CD4-positive, alpha-beta T cell treated with Interleukin-17A for 4 hours (primary cell): Measurements from ENCODE around the gene DIP2C.
"Not testable (repeated sequence)": the region's sequence is repeated elsewhere in the genome, so short reads cannot be mapped to it uniquely, and the experiment has no call there.

ENCODE experiments used
- DNase-seq: peaks from one replicate; pipeline ENCODE4 v3.0.0-alpha.2; 2020; ENCODE audit warnings: mixed read lengths

DIP2C gene

GRCh38 chr10:368579-369220, 320.8 kb downstream of the DIP2C start:
- no peak for DNase-seq

- DNase-seq: not testable (repeated sequence)
Measured at GRCh38 chr10:368107-368506, 321.4 kb downstream of the DIP2C start.

GRCh38 chr10:367636-368035, 321.8 kb downstream of the DIP2C start:
- DNase-seq: no peak

- DNase-seq: no peak
Measured at GRCh38 chr10:366186-366585, 323.3 kb downstream of the DIP2C start.

DNA sequence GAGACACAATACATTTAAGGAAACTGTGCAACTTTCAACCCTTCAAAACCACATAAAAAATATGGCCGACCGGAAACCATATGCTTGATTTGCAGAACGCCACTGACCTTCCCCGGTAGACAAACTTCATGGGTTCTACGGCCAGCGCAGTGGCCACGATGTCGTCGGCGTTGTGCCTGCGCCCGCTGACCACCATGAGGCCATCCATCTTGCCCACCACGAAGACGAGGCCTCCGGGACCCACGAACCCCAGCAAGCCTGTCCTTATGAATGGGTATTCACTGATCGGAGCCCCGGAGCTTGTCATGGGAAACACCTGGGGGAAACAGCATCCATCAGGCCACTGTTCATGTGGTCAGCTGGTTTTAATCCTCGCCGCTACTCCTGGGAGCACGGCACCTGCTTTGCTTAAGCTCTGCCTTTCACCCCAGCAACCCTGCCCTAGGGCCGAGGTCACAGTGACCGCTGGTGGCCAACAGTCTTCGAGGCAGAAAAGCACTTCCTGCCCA, 325.1 kb downstream of the DIP2C start:
- no peak for DNase-seq

DNA sequence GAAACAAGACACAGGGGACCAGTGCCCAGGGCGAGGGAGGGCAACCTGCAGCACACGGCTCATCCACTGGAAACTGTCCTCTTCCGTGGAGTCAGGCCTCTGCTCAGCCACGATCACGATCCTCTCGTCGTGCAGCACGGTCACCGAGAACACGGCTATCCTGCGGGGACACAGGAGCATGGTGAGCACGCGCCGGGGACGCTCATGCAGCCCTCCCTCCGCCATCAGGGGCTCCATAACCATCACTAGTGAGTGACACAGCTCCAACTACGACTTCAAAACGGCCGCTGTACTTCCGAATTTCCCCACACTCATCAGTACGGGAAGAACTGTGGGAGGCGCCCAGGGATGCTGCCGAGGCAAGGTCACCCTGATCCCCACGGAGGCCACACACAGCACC, 326.3 kb downstream of the DIP2C start:
- no peak for DNase-seq

GRCh38 chr10:361203-362081, 328.0 kb downstream of the DIP2C start:
- DNase-seq: no peak

- DNase-seq: no peak
Measured at GRCh38 chr10:360653-361052, 328.8 kb downstream of the DIP2C start.

- no peak for DNase-seq
Measured at GRCh38 chr10:359762-360161, 329.7 kb downstream of the DIP2C start.

- no peak for DNase-seq
Measured at GRCh38 chr10:359093-359492, 330.4 kb downstream of the DIP2C start.

- DNase-seq: no peak
Measured at GRCh38 chr10:357201-357950, 332.1 kb downstream of the DIP2C start.

DNA sequence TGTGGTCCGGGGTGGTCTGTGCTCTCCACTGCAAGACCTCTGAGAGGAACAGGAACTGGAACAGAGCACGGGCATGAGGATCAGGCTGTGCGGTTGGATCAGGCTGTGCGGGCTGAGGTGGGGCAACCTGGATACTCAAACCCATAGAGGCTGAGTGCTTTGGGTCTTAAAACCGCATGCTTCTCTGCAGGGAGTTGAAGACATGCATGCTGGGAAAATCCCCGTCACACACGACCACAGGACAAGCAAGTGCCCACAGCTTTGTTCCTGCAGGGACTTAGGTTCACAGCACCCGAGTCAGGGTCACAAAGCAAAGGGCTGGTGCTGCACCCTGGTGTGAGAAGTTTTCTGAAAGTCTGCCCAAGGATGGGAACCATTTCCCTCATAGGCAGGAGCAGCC, 333.0 kb downstream of the DIP2C start:
- no peak for DNase-seq

DNA sequence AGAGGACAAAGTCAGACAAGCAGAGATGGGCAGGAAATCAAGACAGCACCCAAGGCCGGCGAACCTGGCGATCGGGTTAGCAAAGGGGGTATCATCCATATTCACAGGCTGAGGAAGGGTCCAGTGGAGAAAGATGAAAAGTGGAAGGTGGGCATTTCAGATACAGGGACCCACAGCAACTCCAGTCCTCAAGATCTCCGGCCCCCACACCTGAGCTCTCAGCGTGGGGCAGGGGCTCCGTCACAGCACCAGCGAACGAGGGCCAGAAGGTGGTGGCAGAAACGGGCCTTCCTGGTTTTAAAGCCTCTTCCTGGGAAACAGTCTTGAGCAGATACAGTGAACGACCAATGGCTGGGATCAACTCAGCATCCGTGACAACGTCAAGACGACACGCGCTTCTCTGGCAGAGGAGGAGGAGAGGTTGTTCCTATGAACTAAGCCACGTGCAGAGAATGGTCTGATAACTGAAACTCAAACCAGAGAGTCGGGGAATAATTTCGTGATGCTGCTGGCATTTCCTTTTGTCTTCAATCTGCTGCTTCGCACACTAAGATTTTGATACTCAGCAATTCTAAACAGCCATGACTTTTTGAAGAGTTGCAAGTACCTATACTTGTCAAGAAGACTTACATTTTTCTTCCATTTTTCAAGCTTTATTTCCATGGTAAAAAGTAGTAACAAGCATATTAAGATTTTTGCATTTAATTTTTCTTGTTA, 334.4 kb downstream of the DIP2C start:
- DNase-seq: no peak

GRCh38 chr10:352476-353235, 336.8 kb downstream of the DIP2C start:
- DNase-seq: no peak

DNA sequence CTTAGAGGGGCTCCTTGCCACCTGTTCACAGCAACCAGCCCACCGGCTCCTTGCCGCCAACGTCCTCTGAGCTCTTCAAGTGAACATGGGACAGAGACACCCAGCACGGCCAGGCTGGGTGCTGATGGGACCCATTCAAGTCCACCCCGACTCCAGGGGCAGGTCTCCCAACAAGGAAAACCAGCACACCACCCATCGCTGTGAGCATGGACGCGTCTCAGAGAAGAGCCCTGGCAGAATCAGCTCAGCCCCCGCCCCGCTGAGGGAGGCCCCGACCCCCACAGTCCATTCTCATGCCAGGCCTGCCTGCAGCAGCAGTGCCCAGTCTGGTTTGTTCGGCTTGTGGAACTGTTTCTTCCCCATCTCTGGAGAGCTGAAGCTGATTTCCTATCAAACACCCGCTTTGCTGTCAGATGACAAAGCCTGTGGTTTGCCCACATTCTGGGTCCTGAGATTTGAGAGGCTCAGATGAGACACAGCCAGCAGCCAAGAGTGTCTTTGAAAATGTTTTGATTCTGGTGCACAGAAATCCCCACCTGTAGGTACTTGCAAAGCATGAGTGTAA, 337.6 kb downstream of the DIP2C start:
- peak; percentile 40 for DNase-seq

- no peak for DNase-seq
Measured at GRCh38 chr10:350981-351501, 338.4 kb downstream of the DIP2C start.

DNA sequence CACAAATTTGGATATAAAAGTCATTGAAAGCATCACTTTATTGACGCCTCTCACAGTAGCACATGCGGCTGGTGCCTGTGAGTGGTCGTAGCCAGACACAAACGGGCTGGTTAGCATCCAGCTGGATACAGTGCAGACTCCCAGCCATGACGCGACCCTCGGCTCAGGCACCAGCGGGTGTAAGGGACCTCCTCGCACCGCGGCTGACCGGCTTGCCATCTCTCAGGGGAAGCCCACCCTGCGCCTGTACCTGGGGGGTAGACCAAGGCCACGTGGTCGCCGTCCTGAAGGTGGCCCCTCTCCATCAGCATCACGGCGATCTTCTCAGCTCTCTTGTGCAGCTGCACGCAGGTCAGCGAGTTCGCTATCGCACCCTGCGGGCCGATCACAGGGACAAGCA, 340.4 kb downstream of the DIP2C start:
- no peak for DNase-seq

DNA sequence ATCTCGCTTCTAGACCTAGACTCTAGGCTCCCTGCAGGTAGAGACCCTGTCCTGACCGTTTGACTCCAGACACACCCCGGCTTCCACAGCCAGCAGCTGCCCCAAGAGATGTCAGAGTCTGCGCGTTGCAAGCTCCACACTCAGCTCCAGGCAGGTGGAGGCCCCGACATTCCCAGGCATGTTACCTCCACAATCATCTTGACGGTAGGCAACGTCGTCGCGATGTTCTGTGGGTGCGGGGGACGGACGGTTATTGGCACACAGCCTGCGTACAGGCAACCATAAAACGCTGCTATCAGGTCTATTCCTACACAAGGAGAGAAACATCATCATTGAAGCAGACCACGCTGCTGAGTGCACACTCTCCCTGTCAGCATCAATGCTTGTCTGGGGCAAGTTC, 341.0 kb downstream of the DIP2C start:
- no peak for DNase-seq

DNA sequence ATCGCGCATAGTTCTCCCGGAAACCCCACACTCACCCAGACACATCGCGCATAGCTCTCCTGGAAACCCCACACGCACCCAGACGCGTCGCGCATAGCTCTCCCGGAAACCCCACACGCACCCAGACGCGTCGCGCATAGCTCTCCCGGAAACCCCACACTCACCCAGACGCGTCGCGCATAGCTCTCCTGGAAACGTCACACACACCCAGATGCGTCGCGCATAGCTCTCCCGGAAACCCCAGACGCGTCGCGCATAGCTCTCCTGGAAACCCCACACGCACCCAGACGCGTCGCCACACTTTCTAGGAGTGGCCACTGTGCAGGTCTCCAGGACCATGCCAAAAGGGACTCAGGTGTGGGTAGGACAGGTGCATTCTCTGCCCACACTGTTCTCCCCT, 341.7 kb downstream of the DIP2C start:
- DNase-seq: not testable (repeated sequence)

DNA sequence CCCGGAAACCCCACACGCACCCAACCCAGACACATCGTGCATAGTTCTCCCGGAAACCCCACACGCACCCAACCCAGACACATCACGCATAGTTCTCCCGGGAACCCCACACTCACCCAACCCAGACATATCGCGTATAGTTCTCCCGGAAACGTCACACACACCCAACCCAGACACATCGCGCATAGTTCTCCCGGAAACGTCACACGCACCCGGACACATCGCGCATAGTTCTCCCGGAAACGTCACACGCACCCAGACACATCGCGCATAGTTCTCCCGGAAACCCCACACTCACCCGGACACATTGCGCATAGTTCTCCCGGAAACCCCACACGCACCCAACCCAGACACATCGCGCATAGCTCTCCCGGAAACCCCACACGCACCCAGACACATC, 342.3 kb downstream of the DIP2C start:
- not testable (repeated sequence) for DNase-seq

DNA sequence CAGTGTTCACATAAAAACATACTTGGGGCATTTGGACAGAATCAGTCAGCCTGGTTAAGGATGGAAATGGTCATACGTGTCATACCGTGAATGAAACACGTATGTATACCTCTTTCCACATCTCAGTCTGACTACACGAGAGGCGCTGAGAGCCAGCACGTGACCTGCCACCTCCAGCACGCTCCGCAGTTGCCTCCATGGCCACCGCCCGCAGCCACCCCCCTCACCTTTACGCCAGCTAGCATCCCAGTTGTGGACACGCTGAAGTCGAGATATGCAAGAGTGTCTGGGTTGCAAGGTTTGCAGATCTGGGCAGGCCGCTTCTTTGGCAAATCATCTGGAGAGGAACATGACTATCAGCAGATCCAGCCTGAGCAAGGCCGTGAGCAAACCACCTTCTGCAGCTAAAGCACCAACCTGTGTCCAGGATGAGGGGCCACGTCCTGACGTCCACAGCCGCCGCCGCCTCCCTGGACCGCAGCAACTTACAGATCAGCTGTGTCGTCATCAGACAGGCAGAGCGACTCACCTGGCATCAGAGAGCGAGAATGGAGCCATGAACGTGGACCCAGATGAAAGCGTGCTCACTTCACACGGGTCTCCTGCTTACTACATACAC, 344.8 kb downstream of the DIP2C start:
- DNase-seq: no peak
